Breast epithelium (tissue), 4 donors: ENCODE measurements around the gene CPLANE2. TPM values are rescaled to one million over a fixed set of nuclear protein-coding genes. Genes with fewer than 3 reads are reported as not detected.
"Not testable (repeated sequence)": the region's sequence is repeated elsewhere in the genome, so short reads cannot be mapped to it uniquely, and the experiment has no call there.

ENCODE experiments used
- DNase-seq, 2 donors: peaks; one replicate each; pipeline ENCODE4 v3.0.0-alpha.2; 2019; ENCODE audit warnings: low spot score in 2 of 2
- H3K27ac ChIP-seq, 2 donors: fragments of 200-600 bp; sonication (generic) in 1 of 2; one replicate each; pipeline ENCODE4 v1.5.1; 2016 to 2019; ENCODE audit warnings: mild to moderate bottlenecking in 1 of 2
- H3K27me3 ChIP-seq, 2 donors: fragments of 200-600 bp; sonication (generic) in 1 of 2; one replicate each; pipeline versions ENCODE4 v1.5.1 to v1.6.0; 2017 to 2019; ENCODE audit warnings: control low read depth in 1 of 2, mild to moderate bottlenecking in 1 of 2
- H3K36me3 ChIP-seq: fragments of 200-600 bp; one replicate; pipeline ENCODE4 v1.5.1; 2019
- H3K4me1 ChIP-seq, 2 donors: fragments of 200-600 bp; sonication (generic); one replicate each; pipeline ENCODE4 v1.5.1; 2016 to 2019; ENCODE audit warnings: control low read depth in 1 of 2
- H3K4me3 ChIP-seq, 3 donors: fragments of 200-600 bp; sonication (generic); 1 replicate in 2 of 3; 2 replicates in 1 of 3; pipeline ENCODE4 v1.5.1; 2016 to 2019; ENCODE audit warnings: mild to moderate bottlenecking in 3 of 3, moderate library complexity in 2 of 3
- H3K9me3 ChIP-seq, 2 donors: fragments of 200-600 bp; sonication (generic) in 1 of 2; one replicate each; pipeline ENCODE4 v1.5.1; 2016 to 2019; ENCODE audit warnings: control low read depth in 1 of 2
- POLR2A ChIP-seq: fragments of 450-650 bp; IDR thresholded peaks from one replicate; pipeline ENCODE4 v1.6.1; 2016; ENCODE audit warnings: antibody characterized with exemption, mild to moderate bottlenecking, moderate library complexity
- POLR2AphosphoS5 ChIP-seq, 3 donors: sonication (generic); formaldehyde crosslinking; IDR thresholded peaks; one replicate each; pipeline ENCODE4 v1.6.1; 2017; ENCODE audit warnings: antibody characterized with exemption in 3 of 3
- intact Hi-C: fragments of 100-400 bp; cut with DNase I; formaldehyde crosslinking; loops from one replicate; pipeline ENCODE4 v1.15.1; 2023; ENCODE audit warnings: low total_unique reads
- total RNA-seq, 3 donors: library from RNA; depleted of rRNA; stranded (reverse); fragments of >200 nt; gene quantifications; one replicate each; pipeline ENCODE4 v1.1.0, GENCODE V29; 2016
- TF ChIP-seq, protein P1 (sequence below), 3 donors: fragments of 450-650 bp; IDR thresholded peaks; one replicate each; pipeline ENCODE4 v1.5.1; 2016 to 2017; ENCODE audit warnings: antibody characterized with exemption in 3 of 3, mild to moderate bottlenecking in 3 of 3, moderate library complexity in 3 of 3

The CPLANE2 gene
- total RNA-seq, 3 donors from 2014 or later = 4.3 to 9.5 (median 8.2) TPM

DNA sequence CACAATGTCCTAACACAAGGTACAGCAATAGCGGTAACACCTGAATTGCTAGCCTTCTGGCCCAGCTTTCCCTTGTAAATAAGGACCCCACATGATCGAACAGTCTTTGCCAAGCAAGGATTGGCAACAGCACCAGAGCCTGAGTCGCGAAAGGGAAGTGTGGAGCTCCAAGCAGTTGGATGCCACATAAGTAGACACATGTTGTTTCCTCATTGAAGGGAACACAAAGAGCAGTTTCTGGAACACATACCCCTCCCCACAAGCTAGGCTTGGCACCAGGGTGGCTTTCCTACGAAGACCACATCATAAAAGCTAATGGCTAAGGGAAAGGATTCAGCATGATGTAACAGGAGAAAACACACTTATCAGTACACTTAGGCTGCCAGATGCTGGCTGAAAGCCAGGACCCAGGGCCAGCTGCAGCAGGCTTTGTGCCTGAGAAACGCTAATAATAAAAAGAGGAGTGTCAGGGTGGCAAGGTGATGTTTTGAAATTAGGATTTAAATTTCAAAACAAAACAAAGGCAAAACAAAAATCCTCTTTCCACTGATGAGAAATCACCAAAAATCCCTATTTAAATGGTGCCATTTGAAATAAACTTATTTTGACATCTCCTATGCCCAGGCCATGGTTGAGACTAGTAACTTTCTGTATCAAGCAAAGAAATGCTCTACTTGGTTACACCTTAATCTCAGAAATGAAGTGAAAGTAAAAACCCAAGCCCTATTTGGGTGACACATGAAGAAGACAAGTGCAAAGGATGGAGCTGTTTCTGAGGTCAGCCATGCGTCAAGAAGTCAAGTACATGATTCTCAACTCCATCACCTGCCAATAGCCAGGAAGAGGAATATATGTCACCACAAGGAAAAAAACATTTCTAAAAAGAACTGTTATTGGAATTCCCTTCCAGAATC lies 11.9 kb upstream of the CPLANE2 start:
- H3K4me3 ChIP-seq = peak overlapping the region in 1 of 3 donors; percentile 4
- H3K4me1 ChIP-seq = peaks cover 10 to 20% of the 10 kb centered on the region in 2 donors
- TF ChIP-seq POLR2AphosphoS5 (IDR thresholded peaks at IDR 0.05) (peak in 2 of 3 donors; percentile 65 to 68), POLR2A (no peak)
- H3K36me3 ChIP-seq = peaks cover 4% of the 10 kb centered on the region
- DNase-seq = peak; percentile 68 to 71
- H3K9me3 ChIP-seq = no peaks in the 10 kb centered on the region
- H3K27me3 ChIP-seq = no peaks in the 10 kb centered on the region
- peak overlapping the region; percentile 83 to 84 for H3K27ac ChIP-seq
- intact Hi-C loops = no loop called here

DNA sequence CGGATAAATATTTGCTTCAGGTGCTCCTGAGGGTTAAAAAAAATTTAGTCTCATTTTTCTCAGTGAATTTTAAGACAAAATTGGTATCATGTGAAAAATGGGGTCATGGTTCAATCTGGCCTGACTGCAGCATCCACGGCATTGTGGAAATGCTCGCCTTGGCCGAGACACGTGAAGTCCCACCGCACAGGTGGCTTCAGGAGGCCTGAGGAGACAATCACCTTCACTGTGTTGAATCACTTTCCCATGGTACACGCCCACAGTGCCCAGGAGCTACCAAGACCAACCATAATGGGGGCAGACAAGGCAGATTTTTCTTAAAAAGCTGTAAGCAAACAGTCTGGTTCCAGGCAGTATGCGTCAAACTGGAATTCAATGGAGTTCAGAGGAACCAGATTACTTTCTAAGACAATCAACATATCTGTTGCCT lies 11.0 kb upstream of the CPLANE2 start:
- TF ChIP-seq, protein P1, sequence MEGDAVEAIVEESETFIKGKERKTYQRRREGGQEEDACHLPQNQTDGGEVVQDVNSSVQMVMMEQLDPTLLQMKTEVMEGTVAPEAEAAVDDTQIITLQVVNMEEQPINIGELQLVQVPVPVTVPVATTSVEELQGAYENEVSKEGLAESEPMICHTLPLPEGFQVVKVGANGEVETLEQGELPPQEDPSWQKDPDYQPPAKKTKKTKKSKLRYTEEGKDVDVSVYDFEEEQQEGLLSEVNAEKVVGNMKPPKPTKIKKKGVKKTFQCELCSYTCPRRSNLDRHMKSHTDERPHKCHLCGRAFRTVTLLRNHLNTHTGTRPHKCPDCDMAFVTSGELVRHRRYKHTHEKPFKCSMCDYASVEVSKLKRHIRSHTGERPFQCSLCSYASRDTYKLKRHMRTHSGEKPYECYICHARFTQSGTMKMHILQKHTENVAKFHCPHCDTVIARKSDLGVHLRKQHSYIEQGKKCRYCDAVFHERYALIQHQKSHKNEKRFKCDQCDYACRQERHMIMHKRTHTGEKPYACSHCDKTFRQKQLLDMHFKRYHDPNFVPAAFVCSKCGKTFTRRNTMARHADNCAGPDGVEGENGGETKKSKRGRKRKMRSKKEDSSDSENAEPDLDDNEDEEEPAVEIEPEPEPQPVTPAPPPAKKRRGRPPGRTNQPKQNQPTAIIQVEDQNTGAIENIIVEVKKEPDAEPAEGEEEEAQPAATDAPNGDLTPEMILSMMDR (IDR thresholded peaks at IDR 0.05) = no peak
- TF ChIP-seq POLR2A (no peak), POLR2AphosphoS5 (IDR thresholded peaks at IDR 0.05) (no peak)
- H3K9me3 ChIP-seq = no peaks in the 10 kb centered on the region
- intact Hi-C loops = no loop called here
- no peak for DNase-seq
- H3K4me1 ChIP-seq = peaks cover 10 to 20% of the 10 kb centered on the region in 2 donors
- H3K4me3 ChIP-seq = no peak overlapping the region
- H3K27ac ChIP-seq = peak overlapping the region; percentile 83 to 84
- H3K27me3 ChIP-seq = no peaks in the 10 kb centered on the region
- peaks cover 4% of the 10 kb centered on the region for H3K36me3 ChIP-seq

DNA sequence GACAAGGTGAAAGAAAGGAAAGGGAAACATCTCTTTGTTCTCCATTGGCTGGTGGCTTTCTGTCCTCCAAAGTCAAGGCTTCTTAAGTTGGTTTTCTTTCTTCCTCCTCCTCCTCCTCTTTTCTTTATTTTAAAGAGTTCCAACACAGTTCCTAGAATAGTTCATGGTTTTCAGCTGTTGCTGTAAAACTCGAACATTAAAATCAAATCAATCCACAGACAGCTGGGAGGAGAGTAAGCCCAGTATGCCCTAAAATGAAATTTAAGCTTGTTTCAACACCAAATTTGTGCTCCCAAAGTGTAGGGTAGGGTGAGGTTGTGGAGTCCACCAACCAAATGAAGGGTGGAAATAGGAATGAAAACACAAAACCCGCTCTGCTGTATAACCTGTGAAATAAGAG lies 10.5 kb upstream of the CPLANE2 start:
- Histone ChIP-seq H3K4me3 (no peak overlapping the region), H3K9me3 (no peaks in the 10 kb centered on the region), H3K4me1 (peaks cover 10 to 20% of the 10 kb centered on the region in 2 donors), H3K36me3 (peaks cover 4% of the 10 kb centered on the region), H3K27ac (peak overlapping the region; percentile 83 to 84), H3K27me3 (no peaks in the 10 kb centered on the region)
- DNase-seq = no peak
- intact Hi-C loops = no loop called here
- no peak for TF ChIP-seq POLR2AphosphoS5 (IDR thresholded peaks at IDR 0.05)
- TF ChIP-seq, protein P1 (IDR thresholded peaks at IDR 0.05) = no peak
- TF ChIP-seq POLR2A = no peak

DNA sequence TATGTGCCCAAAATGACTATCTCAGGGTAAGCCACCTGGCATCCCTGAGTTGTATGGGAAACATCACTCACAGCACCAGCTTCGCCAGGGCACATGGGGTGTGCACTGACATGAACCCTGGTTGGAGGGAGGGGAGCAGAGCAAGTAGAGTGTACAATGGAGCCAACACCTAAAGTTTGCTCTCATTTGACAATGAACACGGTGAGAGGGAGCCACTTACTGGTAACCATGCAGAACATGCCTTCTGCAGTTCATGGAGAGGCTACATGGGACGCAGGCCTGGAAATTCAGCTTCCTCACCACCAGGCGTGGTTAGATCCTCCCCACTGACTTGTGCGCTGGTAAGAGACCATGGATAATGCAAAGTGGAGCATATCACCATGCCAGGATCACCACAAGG lies 10.0 kb upstream of the CPLANE2 start:
- H3K27ac ChIP-seq = peak overlapping the region; percentile 33 to 83
- H3K9me3 ChIP-seq = no peaks in the 10 kb centered on the region
- no peaks in the 10 kb centered on the region for H3K27me3 ChIP-seq
- H3K4me1 ChIP-seq = peaks cover 10 to 20% of the 10 kb centered on the region in 2 donors
- intact Hi-C loops = no loop called here
- peaks cover 4% of the 10 kb centered on the region for H3K36me3 ChIP-seq
- H3K4me3 ChIP-seq = no peak overlapping the region
- TF ChIP-seq POLR2A (no peak), POLR2AphosphoS5 (IDR thresholded peaks at IDR 0.05) (no peak)
- TF ChIP-seq, protein P1 (IDR thresholded peaks at IDR 0.05) = no peak
- no peak for DNase-seq

DNA sequence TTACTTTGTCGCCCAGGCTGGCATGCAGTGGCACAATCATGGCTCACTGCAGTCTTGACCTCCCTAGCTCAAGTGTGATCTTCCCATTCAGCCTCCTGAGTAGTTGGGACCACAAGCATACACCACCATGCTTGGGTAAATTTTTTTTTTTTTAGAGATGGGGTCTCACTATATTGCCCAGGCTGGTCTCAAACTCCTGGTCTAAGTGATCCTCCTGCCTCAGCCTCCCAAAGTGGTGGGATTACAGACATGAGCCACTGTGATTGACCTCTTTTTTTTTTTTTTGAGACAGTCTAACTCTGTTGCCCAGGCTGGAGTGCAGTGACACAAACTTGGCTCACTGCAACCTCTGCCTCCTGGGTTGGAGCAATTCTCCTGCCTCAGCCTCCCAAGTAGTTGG lies 9.3 kb upstream of the CPLANE2 start:
- H3K9me3 ChIP-seq, H3K36me3 ChIP-seq, intact Hi-C loops, H3K27ac ChIP-seq, H3K4me3 ChIP-seq, DNase-seq, H3K27me3 ChIP-seq: not testable (repeated sequence)
- peaks cover 10 to 20% of the 10 kb centered on the region in 2 donors for H3K4me1 ChIP-seq

DNA sequence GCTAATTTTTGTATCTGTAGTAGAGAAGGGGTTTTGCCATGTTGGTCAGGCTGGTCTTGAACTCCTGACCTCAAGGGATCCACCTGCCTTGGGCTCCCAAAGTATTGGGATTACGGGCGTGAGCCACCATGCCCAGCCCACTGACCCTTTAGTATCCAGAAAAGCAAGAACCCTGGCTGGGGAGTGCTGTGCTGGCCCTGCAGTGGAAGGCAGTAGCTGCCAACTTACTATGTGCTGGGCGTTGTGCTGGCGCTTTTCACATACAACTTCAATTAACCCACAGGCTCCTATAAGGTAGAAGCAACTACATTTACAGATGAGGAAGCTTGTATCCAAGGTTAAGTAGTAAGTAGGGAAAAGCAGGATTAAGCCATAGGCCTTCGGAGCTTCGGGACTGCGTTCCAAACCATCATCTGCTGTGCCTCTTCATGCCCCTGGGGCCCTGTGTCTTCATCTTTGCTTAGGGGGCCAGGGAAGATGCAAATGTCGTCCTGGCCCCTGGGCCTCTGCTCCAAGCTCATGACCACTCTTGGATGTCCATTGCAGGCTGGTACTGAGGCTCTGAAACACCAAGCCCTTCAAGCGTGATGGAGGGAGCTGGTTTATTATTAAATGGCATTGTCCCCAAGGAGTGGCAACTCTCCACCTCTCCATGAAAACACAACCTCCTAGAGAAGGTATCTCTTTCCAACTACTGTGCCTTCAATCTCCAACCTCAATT lies 8.7 kb upstream of the CPLANE2 start:
- TF ChIP-seq POLR2AphosphoS5 (IDR thresholded peaks at IDR 0.05) = no peak
- TF ChIP-seq, protein P1 (IDR thresholded peaks at IDR 0.05) = no peak
- Histone ChIP-seq H3K4me3 (no peak overlapping the region), H3K4me1 (peaks cover 10 to 20% of the 10 kb centered on the region in 2 donors), H3K9me3 (no peaks in the 10 kb centered on the region), H3K36me3 (no peaks in the 10 kb centered on the region), H3K27ac (no peak overlapping the region), H3K27me3 (no peaks in the 10 kb centered on the region)
- no peak for DNase-seq
- intact Hi-C loops = no loop called here
